SK-N-SH treated with all-trans-retinoic acid at 6 μM for 48 hours (cell line): Measurements from ENCODE around the gene ZC3H10.

Experiments
- ATAC-seq: fragments of 200-7000 bp; cut with Tn5 transposase; 3 replicates; pipeline ENCODE4 v1.9.1; 2020; ENCODE audit warnings: mild to moderate bottlenecking, moderate library complexity
- ARNTL ChIP-seq: fragments of 450-650 bp; formaldehyde crosslinking; IDR thresholded peaks from 2 replicates; pipeline ENCODE4 v1.5.0; 2020; ENCODE audit warnings: low read depth, mild to moderate bottlenecking, moderate library complexity, borderline replicate concordance
- BACH2 ChIP-seq: fragments of 250-450 bp; sonication (Bioruptor Pico); IDR thresholded peaks from 2 replicates; pipeline ENCODE4 v1.9.0; 2021; ENCODE audit warnings: mild to moderate bottlenecking, borderline replicate concordance
- CREB5 ChIP-seq: fragments of 250-450 bp; sonication (Bioruptor Pico); IDR thresholded peaks from 2 replicates; pipeline ENCODE4 v1.5.1; 2020; ENCODE audit warnings: low read depth, mild to moderate bottlenecking, moderate library complexity
- CSDC2 ChIP-seq: fragments of 250-450 bp; sonication (Bioruptor Pico); IDR thresholded peaks from 2 replicates; pipeline ENCODE4 v1.5.0; 2020; ENCODE audit warnings: mild to moderate bottlenecking, moderate library complexity
- ESRRG ChIP-seq: fragments of 250-450 bp; sonication (Bioruptor Pico); IDR thresholded peaks from 2 replicates; pipeline ENCODE4 v1.6.1; 2021; ENCODE audit warnings: mild to moderate bottlenecking
- GLIS3 ChIP-seq: fragments of 250-450 bp; sonication (Bioruptor Pico); IDR thresholded peaks from 2 replicates; pipeline ENCODE4 v1.5.0; 2020; ENCODE audit warnings: mild to moderate bottlenecking, moderate library complexity
- OSR1 ChIP-seq: fragments of 250-450 bp; sonication (Bioruptor Pico); IDR thresholded peaks from 2 replicates; pipeline ENCODE4 v1.8.0; 2022; ENCODE audit warnings: moderate library complexity, mild to moderate bottlenecking, inconsistent platforms
- PPARA ChIP-seq: fragments of 250-450 bp; sonication (Bioruptor Pico); IDR thresholded peaks from 2 replicates; pipeline ENCODE4 v1.5.0; 2020; ENCODE audit warnings: mild to moderate bottlenecking, borderline replicate concordance
- RARB ChIP-seq: fragments of 250-450 bp; sonication (Bioruptor Pico); IDR thresholded peaks from 2 replicates; pipeline ENCODE4 v1.8.0; 2021; ENCODE audit warnings: mild to moderate bottlenecking, moderate library complexity
- SNAI2 ChIP-seq: fragments of 250-450 bp; sonication (Bioruptor Pico); IDR thresholded peaks from 2 replicates; pipeline ENCODE4 v1.5.0; 2020; ENCODE audit warnings: mild to moderate bottlenecking, moderate library complexity
- TCF4 ChIP-seq: fragments of 250-450 bp; sonication (Bioruptor Pico); IDR thresholded peaks from 2 replicates; pipeline ENCODE4 v1.8.0; 2021; ENCODE audit warnings: mild to moderate bottlenecking, moderate library complexity, borderline replicate concordance
- TOX ChIP-seq: fragments of 250-450 bp; sonication (Bioruptor Pico); IDR thresholded peaks from 2 replicates; pipeline ENCODE4 v1.8.0; 2021; ENCODE audit warnings: mild to moderate bottlenecking, moderate library complexity, borderline replicate concordance
- ZFP3 ChIP-seq: fragments of 250-450 bp; sonication (Bioruptor Pico); IDR thresholded peaks from 2 replicates; pipeline ENCODE4 v1.5.0; 2020; ENCODE audit warnings: mild to moderate bottlenecking, moderate library complexity
- ZNF565 ChIP-seq: fragments of 450-650 bp; formaldehyde crosslinking; conservative IDR thresholded peaks from 2 replicates; pipeline ENCODE4 v1.5.0; 2020; ENCODE audit warnings: low read depth, mild to moderate bottlenecking, moderate library complexity
- ZNF70 ChIP-seq: fragments of 450-650 bp; formaldehyde crosslinking; IDR thresholded peaks from 2 replicates; pipeline ENCODE4 v1.5.0; 2020; ENCODE audit warnings: mild to moderate bottlenecking, moderate library complexity
- ZNF8 ChIP-seq: fragments of 450-650 bp; formaldehyde crosslinking; IDR thresholded peaks from 2 replicates; pipeline ENCODE4 v1.5.0; 2020; ENCODE audit warnings: mild to moderate bottlenecking, moderate library complexity
- TF ChIP-seq, protein P1 (sequence below): fragments of 250-450 bp; sonication (Bioruptor Pico); IDR thresholded peaks from 2 replicates; pipeline ENCODE4 v1.8.0; 2020; ENCODE audit warnings: mild to moderate bottlenecking, moderate library complexity, borderline replicate concordance
- TF ChIP-seq, protein P2 (sequence below): fragments of 250-450 bp; sonication (Bioruptor Pico); IDR thresholded peaks from 2 replicates; pipeline ENCODE4 v1.5.0; 2020; ENCODE audit warnings: mild to moderate bottlenecking, moderate library complexity

Gene ZC3H10

DNA sequence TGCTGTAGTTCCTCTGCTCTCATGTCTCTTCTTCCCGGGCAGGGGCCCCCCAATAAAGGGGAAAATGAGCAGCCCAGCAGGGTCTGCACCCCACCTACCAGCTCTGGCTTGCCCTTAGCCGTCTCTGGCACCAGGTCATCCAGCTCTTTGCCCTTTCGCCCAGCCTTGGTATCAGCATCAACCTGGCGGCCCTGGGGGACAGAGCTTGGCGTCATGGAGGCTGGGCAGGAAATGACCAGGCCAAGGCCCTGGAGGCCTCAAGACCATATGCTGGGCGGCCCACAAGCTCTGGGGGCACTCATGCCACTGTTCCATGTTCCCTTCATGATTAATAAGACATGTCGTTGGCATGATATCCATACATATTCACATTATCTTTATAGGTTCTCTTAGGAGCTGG is 54.8 kb downstream of the ZC3H10 start:
- TF ChIP-seq SNAI2 (CRISPR knock-in tag) (no peak), BACH2 (CRISPR knock-in tag) (no peak), ZNF565 (CRISPR knock-in tag) (no peak), CREB5 (CRISPR knock-in tag) (no peak), CSDC2 (CRISPR knock-in tag) (no peak), ARNTL (no peak), TCF4 (no peak), ZNF8 (CRISPR knock-in tag) (no peak), ESRRG (CRISPR knock-in tag) (no peak), TOX (no peak), ZNF70 (CRISPR knock-in tag) (no peak), ZFP3 (CRISPR knock-in tag) (no peak), RARB (CRISPR knock-in tag) (no peak), PPARA (CRISPR knock-in tag) (no peak), GLIS3 (CRISPR knock-in tag) (no peak), OSR1 (CRISPR knock-in tag) (no peak)
- TF ChIP-seq, protein P1, sequence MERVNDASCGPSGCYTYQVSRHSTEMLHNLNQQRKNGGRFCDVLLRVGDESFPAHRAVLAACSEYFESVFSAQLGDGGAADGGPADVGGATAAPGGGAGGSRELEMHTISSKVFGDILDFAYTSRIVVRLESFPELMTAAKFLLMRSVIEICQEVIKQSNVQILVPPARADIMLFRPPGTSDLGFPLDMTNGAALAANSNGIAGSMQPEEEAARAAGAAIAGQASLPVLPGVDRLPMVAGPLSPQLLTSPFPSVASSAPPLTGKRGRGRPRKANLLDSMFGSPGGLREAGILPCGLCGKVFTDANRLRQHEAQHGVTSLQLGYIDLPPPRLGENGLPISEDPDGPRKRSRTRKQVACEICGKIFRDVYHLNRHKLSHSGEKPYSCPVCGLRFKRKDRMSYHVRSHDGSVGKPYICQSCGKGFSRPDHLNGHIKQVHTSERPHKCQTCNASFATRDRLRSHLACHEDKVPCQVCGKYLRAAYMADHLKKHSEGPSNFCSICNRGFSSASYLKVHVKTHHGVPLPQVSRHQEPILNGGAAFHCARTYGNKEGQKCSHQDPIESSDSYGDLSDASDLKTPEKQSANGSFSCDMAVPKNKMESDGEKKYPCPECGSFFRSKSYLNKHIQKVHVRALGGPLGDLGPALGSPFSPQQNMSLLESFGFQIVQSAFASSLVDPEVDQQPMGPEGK (CRISPR knock-in tag) = no peak
- TF ChIP-seq, protein P2, sequence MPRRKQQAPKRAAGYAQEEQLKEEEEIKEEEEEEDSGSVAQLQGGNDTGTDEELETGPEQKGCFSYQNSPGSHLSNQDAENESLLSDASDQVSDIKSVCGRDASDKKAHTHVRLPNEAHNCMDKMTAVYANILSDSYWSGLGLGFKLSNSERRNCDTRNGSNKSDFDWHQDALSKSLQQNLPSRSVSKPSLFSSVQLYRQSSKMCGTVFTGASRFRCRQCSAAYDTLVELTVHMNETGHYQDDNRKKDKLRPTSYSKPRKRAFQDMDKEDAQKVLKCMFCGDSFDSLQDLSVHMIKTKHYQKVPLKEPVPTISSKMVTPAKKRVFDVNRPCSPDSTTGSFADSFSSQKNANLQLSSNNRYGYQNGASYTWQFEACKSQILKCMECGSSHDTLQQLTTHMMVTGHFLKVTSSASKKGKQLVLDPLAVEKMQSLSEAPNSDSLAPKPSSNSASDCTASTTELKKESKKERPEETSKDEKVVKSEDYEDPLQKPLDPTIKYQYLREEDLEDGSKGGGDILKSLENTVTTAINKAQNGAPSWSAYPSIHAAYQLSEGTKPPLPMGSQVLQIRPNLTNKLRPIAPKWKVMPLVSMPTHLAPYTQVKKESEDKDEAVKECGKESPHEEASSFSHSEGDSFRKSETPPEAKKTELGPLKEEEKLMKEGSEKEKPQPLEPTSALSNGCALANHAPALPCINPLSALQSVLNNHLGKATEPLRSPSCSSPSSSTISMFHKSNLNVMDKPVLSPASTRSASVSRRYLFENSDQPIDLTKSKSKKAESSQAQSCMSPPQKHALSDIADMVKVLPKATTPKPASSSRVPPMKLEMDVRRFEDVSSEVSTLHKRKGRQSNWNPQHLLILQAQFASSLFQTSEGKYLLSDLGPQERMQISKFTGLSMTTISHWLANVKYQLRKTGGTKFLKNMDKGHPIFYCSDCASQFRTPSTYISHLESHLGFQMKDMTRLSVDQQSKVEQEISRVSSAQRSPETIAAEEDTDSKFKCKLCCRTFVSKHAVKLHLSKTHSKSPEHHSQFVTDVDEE (CRISPR knock-in tag) = no peak
- ATAC-seq = no peak
